Right cardiac atrium (tissue), 5 donors: ENCODE data around the gene PSME3. TPM values are rescaled to one million over a fixed set of nuclear protein-coding genes. Genes with fewer than 3 reads are reported as not detected.

Experiments used
- ATAC-seq, 2 donors: fragments of 200-7000 bp; cut with Tn5 transposase; one replicate each; pipeline versions ENCODE4 v1.8.0 to v1.9.1; 2020; ENCODE audit warnings: moderate library complexity in 2 of 2, mild to moderate bottlenecking in 1 of 2
- DNase-seq, 3 donors: peaks; one replicate each; pipeline ENCODE4 v3.0.0-alpha.2; 2020
- H3K27ac ChIP-seq: one replicate; pipeline ENCODE4 v1.5.1; 2013; ENCODE audit warnings: mild to moderate bottlenecking, low read length, control low read depth, moderate library complexity
- H3K27me3 ChIP-seq: one replicate; pipeline ENCODE4 v1.6.1; 2013; ENCODE audit not compliant: control insufficient read depth, insufficient read depth
- H3K4me1 ChIP-seq: one replicate; pipeline ENCODE4 v1.6.1; 2013; ENCODE audit warnings: low read length; ENCODE audit not compliant: control insufficient read depth, insufficient read depth
- H3K4me3 ChIP-seq: one replicate; pipeline ENCODE4 v1.5.1; 2013; ENCODE audit warnings: low read length, control low read depth
- H3K9me3 ChIP-seq: one replicate; pipeline ENCODE4 v1.6.1; 2013; ENCODE audit warnings: low read length; ENCODE audit not compliant: control insufficient read depth
- WGBS: extraction: QIAGEN DNeasy Blood & Tissue Kit; methylation state at CpG from one replicate; pipeline ENCODE4 v1.1.7; 2013; 5-methylcytosine and 5-hydroxymethylcytosine counted together
- intact Hi-C, 4 donors: fragments of 100-400 bp; cut with DNase I; formaldehyde crosslinking; loops; one replicate each; pipeline versions ENCODE4 v1.11.0 to v1.14.0; 2022 to 2023
- polyA plus RNA-seq: library from polyadenylated mRNA; stranded (reverse); fragments of 200-250 nt; gene quantifications from one replicate; pipeline ENCODE4 v1.2.3, GENCODE V29; 2013
- total RNA-seq, 4 donors: library from RNA; stranded (reverse); fragmentation: NEBNext Ultra II Directional; extraction: Animal tissue kit (Norgen Biotek cat#: 25700); gene quantifications; one replicate each; pipeline ENCODE4 v1.2.1, GENCODE V29; 2021
- donor health status: healthy with polysubstance abuse.
- donor health status: DM: no; HTN: yes; CAD: no.
- donor health status: DM: no; HTN: no; CAD: no.
- donor health status: DM: no; HTN: yes; CAD: no; lungs with severe emphysema.
- donor health status: DM: yes; HTN: yes; CAD: no.

Gene PSME3
- total and polyA plus RNA-seq, 5 donors = 57.6 to 82.0 (median 64.5) TPM

GRCh38 chr17:42797067-42798007 lies 35.9 kb upstream of the PSME3 start:
- H3K9me3 ChIP-seq = no peaks in the 10 kb centered on the region
- ATAC-seq (no peak), DNase-seq (no peak)
- no peaks in the 10 kb centered on the region for H3K27me3 ChIP-seq
- H3K4me3 ChIP-seq = peak overlapping the region; percentile 48
- intact Hi-C loops = no loop called here
- H3K4me1 ChIP-seq = peaks cover 5% of the 10 kb centered on the region
- WGBS = 84% methylated on average over 10 of the region's 10 CpGs
- H3K27ac ChIP-seq = no peak overlapping the region

- ATAC-seq = no peak
- Histone ChIP-seq H3K4me3 (peak overlapping the region; percentile 48), H3K27me3 (no peaks in the 10 kb centered on the region), H3K4me1 (peaks cover 5% of the 10 kb centered on the region), H3K9me3 (no peaks in the 10 kb centered on the region), H3K27ac (no peak overlapping the region)
- DNase-seq = no peak
- 19% methylated on average over 10 of the region's 10 CpGs for WGBS
- intact Hi-C loops = no loop called here
Observed at GRCh38 chr17:42798011-42798382, 35.2 kb upstream of the PSME3 start.

GRCh38 chr17:42798383-42799380 lies 34.5 kb upstream of the PSME3 start, which contains the start of the genes CNTD1 and COA3:
TSS of gene CNTD1 (plus strand) at chr17:42798861. CDS start at chr17:42799068, 207 bp downstream.
TSS of gene COA3 (minus strand) at chr17:42798704. CDS start at chr17:42798681, 23 bp downstream.
- intact Hi-C loops = no loop called here
- Histone ChIP-seq H3K27me3 (no peaks in the 10 kb centered on the region), H3K27ac (peak within 1 kb of the TSS; percentile 54), H3K4me3 (peak within 1 kb of the TSS; percentile 48), H3K4me1 (peaks cover 5% of the 10 kb centered on the region), H3K9me3 (no peaks in the 10 kb centered on the region)
- WGBS = 26% methylated on average over 66 of the region's 66 CpGs
- peak; percentile 89 to 96 (median 95) for DNase-seq
- ATAC-seq = peak; percentile 97 to 98

GRCh38 chr17:42803074-42803883 lies 29.9 kb upstream of the PSME3 start:
- no peak for ATAC-seq
- WGBS = 47% methylated on average over 2 of the region's 2 CpGs
- intact Hi-C loops = no loop called here
- no peaks in the 10 kb centered on the region for H3K9me3 ChIP-seq
- no peaks in the 10 kb centered on the region for H3K4me1 ChIP-seq
- no peak overlapping the region for H3K4me3 ChIP-seq
- H3K27ac ChIP-seq = no peak overlapping the region
- H3K27me3 ChIP-seq = no peaks in the 10 kb centered on the region
- no peak for DNase-seq

- WGBS = 96% methylated on average over 1 of the region's 1 CpG
- Histone ChIP-seq H3K4me1 (no peaks in the 10 kb centered on the region), H3K27me3 (no peaks in the 10 kb centered on the region), H3K27ac (no peak overlapping the region), H3K9me3 (no peaks in the 10 kb centered on the region), H3K4me3 (no peak overlapping the region)
- ATAC-seq = no peak
- intact Hi-C loops = no loop called here
- no peak for DNase-seq
Observed at GRCh38 chr17:42804918-42805367, 28.3 kb upstream of the PSME3 start.

- no peak overlapping the region for H3K27ac ChIP-seq
- no peaks in the 10 kb centered on the region for H3K27me3 ChIP-seq
- no peak overlapping the region for H3K4me3 ChIP-seq
- intact Hi-C loops = no loop called here
- H3K4me1 ChIP-seq = no peaks in the 10 kb centered on the region
- H3K9me3 ChIP-seq = no peaks in the 10 kb centered on the region
- DNase-seq (no peak), ATAC-seq (no peak)
- WGBS = 100% methylated on average over 1 of the region's 1 CpG
Observed at GRCh38 chr17:42806249-42806648, 26.9 kb upstream of the PSME3 start.

- no peaks in the 10 kb centered on the region for H3K4me1 ChIP-seq
- no peaks in the 10 kb centered on the region for H3K27me3 ChIP-seq
- whole genome bisulfite sequencing = 33% methylated on average over 3 of the region's 3 CpGs
- intact Hi-C loops = no loop called here
- H3K27ac ChIP-seq = no peak overlapping the region
- no peak overlapping the region for H3K4me3 ChIP-seq
- no peak for DNase-seq
- no peaks in the 10 kb centered on the region for H3K9me3 ChIP-seq
- ATAC-seq = peak; percentile 36 to 50
Observed at GRCh38 chr17:42809250-42809649, 23.9 kb upstream of the PSME3 start.

GRCh38 chr17:42814633-42815399 lies 18.4 kb upstream of the PSME3 start:
- H3K27me3 ChIP-seq = no peaks in the 10 kb centered on the region
- no peaks in the 10 kb centered on the region for H3K9me3 ChIP-seq
- ATAC-seq (no peak), DNase-seq (no peak)
- peak overlapping the region; percentile 48 for H3K27ac ChIP-seq
- H3K4me1 ChIP-seq = no peaks in the 10 kb centered on the region
- H3K4me3 ChIP-seq = no peak overlapping the region
- WGBS = 36% methylated on average over 8 of the region's 8 CpGs
- intact Hi-C loops = loop anchor here in 3 of 4 donors (10.0 kb wide), 2 partner anchors 90 to 100 kb away; no protein-coding TSS in a partner anchor

GRCh38 chr17:42817866-42818265 lies 15.3 kb upstream of the PSME3 start:
- no peak for ATAC-seq
- no peak for DNase-seq
- Histone ChIP-seq H3K4me1 (no peaks in the 10 kb centered on the region), H3K4me3 (no peak overlapping the region), H3K27ac (no peak overlapping the region), H3K27me3 (no peaks in the 10 kb centered on the region), H3K9me3 (no peaks in the 10 kb centered on the region)
- intact Hi-C loops = loop anchor here in 3 of 4 donors (10.0 kb wide), 2 partner anchors 93 to 103 kb away; no protein-coding TSS in a partner anchor
- 57% methylated on average over 1 of the region's 1 CpG for WGBS
